ENCODE results near the gene CHN2. TPM values are rescaled to one million over a fixed set of nuclear protein-coding genes. Genes with fewer than 3 reads are reported as not detected.
A peak's percentile ranks its signal among the peaks of the same experiment; 100 is the strongest.

The CHN2 gene
- total RNA-seq, 1 experiment from 2014 or later = 17.2 TPM

GRCh38 chr7:29362380-29362779 lies 167.8 kb downstream of the CHN2 start:
- no peak for DNase-seq (ENCODE audit: low spot score)

- no peak for DNase-seq (ENCODE audit: low spot score)
Measured at GRCh38 chr7:29363636-29364425, 169.3 kb downstream of the CHN2 start.

- DNase-seq (ENCODE audit: low spot score) = no peak
Measured at GRCh38 chr7:29364661-29365060, 170.1 kb downstream of the CHN2 start.

- DNase-seq (ENCODE audit: low spot score) = no peak
Measured at GRCh38 chr7:29365423-29365822, 170.8 kb downstream of the CHN2 start.

- no peak for DNase-seq (ENCODE audit: low spot score)
Measured at GRCh38 chr7:29367784-29368183, 173.2 kb downstream of the CHN2 start.

GRCh38 chr7:29369909-29370488 lies 175.4 kb downstream of the CHN2 start:
- DNase-seq (ENCODE audit: low spot score) = peak; percentile 72

- peak; percentile 85 for DNase-seq (ENCODE audit: low spot score)
Measured at GRCh38 chr7:29370531-29371314, 176.1 kb downstream of the CHN2 start.

- DNase-seq (ENCODE audit: low spot score) = no peak
Measured at GRCh38 chr7:29371472-29371871, 176.9 kb downstream of the CHN2 start.

- DNase-seq (ENCODE audit: low spot score) = no peak
Measured at GRCh38 chr7:29372351-29373090, 177.9 kb downstream of the CHN2 start.

GRCh38 chr7:29375641-29376562 lies 181.3 kb downstream of the CHN2 start:
- no peak for DNase-seq (ENCODE audit: low spot score)

GRCh38 chr7:29377718-29378117 lies 183.1 kb downstream of the CHN2 start:
- no peak for DNase-seq (ENCODE audit: low spot score)

- DNase-seq (ENCODE audit: low spot score) = no peak
Measured at GRCh38 chr7:29379551-29379950, 185.0 kb downstream of the CHN2 start.

- DNase-seq (ENCODE audit: low spot score) = no peak
Measured at GRCh38 chr7:29381206-29382094, 186.9 kb downstream of the CHN2 start.

GRCh38 chr7:29384277-29384676 lies 189.7 kb downstream of the CHN2 start:
- DNase-seq (ENCODE audit: low spot score) = no peak

- DNase-seq (ENCODE audit: low spot score) = no peak
Measured at GRCh38 chr7:29385214-29385814, 190.7 kb downstream of the CHN2 start.

- DNase-seq (ENCODE audit: low spot score) = no peak
Measured at GRCh38 chr7:29386196-29386765, 191.7 kb downstream of the CHN2 start.

GRCh38 chr7:29391262-29391661 lies 196.7 kb downstream of the CHN2 start:
- no peak for DNase-seq (ENCODE audit: low spot score)

GRCh38 chr7:29394321-29394720 lies 199.7 kb downstream of the CHN2 start:
- no peak for DNase-seq (ENCODE audit: low spot score)

GRCh38 chr7:29396563-29396962 lies 202.0 kb downstream of the CHN2 start:
- DNase-seq (ENCODE audit: low spot score) = no peak
